Stromal cell of bone marrow (primary cell): ENCODE measurements around the gene DPM3.
"Not testable (repeated sequence)": the region's sequence is repeated elsewhere in the genome, so short reads cannot be mapped to it uniquely, and the experiment has no call there.

Source experiments
- DNase-seq: peaks from one replicate; pipeline ENCODE4 v3.0.0-alpha.2; 2012; ENCODE audit warnings: low read depth

The DPM3 gene, protein sequence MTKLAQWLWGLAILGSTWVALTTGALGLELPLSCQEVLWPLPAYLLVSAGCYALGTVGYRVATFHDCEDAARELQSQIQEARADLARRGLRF

DNA sequence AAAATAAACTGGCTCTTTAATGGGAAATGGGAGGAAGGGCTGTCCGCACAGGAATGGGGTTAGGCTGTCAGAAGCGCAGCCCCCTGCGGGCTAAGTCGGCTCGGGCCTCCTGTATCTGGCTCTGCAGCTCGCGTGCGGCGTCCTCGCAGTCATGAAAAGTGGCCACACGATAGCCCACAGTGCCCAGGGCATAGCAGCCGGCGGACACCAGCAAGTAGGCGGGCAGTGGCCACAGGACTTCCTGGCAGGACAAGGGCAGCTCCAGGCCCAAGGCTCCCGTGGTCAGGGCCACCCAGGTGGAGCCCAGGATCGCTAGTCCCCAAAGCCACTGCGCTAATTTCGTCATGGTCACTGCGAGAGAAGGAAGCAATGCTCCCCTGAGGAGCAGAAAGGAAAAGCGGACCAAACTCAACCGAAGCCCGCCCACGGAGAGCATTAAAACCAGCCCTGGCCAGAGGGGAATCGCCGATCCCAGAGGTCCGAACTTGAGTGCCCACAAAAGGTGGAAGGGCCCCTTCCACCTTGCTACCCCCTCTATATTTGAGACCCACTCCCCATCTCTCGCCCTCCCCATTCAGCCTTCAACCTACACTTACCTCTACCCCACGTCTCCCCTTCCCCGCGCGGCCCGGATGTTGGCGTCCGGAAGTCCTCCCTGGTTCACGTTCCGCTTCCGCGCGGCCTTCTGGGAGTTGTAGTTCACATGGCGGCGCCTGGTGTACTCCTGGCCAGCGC lies at the start of gene DPM3:
TSS of gene DPM3 (minus strand) at position 637 of the 735 bp plus-strand sequence. CDS start at position 346, 291 bp downstream.
- peak; percentile 65 for DNase-seq

DNA sequence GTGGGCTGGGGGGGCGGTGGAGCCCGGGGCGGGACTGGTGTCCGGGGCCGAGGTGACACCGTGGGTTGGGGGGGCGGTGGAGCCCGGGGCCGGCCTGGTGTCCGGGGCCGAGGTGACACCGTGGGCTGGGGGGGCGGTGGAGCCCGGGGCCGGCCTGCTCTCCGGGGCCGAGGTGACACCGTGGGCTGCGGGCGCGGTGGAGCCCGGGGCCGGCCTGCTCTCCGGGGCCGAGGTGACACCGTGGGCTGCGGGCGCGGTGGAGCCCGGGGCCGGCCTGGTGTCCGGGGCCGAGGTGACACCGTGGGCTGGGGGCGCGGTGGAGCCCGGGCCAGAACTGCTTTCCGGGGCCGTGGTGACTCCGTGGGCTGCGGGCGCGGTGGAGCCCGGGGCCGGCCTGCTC lies 49.6 kb upstream of the DPM3 start:
- DNase-seq, result not testable (repeated sequence)

DNA sequence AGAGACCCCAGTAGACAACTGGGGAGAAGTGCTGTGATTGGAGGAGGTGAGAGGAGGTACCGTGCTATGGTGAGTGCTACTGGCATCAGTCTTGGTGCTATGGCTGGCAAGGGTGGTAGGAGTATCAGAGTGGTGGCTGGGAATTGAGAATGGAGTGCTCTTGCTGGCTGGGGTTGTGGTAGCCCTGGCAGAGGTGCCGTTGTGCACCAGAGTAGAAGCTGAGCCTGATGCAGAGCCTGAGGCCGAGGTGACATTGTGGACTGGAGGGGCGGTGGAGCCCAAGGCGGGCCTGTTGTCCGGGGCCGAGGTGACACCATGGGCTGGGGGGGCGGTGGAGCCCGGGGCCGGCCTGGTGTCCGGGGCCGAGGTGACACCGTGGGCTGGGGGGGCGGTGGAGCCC lies 47.9 kb upstream of the DPM3 start:
- no peak for DNase-seq

DNA sequence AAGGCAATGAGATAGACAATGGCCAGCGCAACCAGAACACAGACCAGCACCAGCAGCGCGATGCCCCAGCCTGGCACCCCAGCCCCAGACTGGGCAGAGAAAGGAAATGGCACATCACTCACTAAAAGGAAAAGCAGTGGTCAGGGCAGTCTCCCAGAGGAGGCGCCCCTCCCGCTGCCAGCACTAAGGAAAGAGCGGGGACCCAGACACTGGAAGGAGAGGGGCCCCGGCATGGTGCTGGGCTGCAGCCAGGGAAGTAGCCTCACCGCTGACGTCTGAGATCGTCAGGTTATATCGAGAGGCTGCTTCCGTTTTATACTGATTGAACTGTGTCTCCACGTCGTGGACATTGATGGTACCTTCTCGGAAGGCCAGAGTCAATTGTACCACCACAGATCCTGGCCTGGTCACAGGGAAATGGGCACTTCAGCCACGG lies 47.1 kb upstream of the DPM3 start:
- no peak for DNase-seq

DNA sequence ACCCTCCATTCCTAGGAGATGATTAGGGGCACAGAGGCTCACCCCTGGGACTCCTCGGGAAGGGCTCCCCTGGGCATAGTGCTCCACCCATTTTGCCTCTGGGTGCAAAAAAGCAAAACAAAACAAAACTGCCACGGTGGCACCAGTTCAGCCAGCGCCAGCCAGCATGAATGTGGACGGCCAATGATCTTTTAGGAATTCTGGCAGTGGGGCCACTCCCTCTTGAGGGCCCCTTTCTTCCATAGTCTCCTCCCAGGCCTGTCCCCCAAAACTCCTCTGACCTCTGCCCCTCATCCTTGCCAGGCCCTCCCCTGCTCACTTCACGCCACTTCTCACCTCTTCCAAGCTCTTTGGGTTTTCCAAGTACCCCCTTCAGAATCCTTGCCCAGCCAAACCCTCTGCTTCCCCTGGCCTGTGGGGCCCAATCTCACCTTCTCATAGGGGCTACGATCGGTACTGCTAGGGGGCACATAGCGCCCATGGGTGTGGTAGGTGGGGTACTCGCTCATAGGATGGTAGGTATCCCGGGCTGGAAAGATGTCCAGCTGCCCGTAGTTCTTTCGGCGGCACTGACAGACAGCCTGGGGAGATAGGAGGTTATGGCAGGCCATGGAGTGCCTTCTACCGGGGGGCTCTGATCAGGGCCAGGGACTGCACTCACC lies 46.6 kb upstream of the DPM3 start:
- no peak for DNase-seq

DNA sequence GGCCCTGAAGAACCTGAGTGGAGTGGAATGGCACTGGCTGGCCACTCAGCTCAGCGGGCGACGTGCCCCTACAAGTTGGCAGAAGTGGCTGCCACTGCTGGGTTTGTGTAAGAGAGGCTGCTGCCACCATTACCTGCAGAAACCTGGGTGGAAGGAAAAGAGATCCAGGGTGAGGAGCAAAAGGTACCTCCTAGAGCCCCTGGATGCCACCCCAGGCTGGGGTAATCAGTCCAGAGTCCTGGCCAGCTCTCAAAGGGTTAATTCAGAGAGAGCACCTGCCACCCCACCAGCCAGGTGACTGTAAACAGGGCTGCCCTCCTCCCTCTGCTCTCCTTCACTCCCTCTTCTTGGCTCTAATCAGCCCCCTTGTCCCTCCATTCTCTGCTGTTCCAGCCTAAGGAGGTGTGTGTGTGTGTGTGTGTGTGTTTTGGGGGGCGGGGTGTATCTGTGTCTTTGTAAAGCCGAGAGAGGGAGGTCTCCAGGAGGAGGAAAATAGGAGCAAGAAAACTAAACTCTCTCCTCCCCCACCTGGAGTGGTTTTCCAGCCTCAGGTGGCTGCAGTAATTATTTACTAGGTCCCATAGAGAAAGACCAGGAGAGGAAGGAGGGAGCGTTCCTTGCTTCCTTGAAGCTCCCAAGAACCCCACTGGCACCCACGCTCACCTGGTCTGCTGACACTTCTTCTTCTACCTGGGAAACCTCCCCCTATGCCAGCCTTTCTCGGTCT lies 45.9 kb upstream of the DPM3 start:
- DNase-seq, result no peak

DNA sequence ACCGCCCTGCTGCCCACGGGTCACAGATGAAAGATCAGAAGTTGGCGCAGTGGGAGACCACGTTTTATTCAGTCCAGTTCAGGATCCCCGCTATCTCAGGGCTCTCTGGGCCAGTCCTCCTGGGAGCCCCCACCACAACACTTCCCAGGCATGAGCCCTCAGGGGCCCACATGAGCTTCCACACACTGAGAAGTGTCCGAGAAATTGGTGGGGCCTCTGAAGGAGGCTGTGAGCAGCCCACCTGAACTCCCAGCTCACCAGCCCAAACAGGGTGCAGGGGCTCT lies 45.4 kb upstream of the DPM3 start:
- no peak for DNase-seq

DNA sequence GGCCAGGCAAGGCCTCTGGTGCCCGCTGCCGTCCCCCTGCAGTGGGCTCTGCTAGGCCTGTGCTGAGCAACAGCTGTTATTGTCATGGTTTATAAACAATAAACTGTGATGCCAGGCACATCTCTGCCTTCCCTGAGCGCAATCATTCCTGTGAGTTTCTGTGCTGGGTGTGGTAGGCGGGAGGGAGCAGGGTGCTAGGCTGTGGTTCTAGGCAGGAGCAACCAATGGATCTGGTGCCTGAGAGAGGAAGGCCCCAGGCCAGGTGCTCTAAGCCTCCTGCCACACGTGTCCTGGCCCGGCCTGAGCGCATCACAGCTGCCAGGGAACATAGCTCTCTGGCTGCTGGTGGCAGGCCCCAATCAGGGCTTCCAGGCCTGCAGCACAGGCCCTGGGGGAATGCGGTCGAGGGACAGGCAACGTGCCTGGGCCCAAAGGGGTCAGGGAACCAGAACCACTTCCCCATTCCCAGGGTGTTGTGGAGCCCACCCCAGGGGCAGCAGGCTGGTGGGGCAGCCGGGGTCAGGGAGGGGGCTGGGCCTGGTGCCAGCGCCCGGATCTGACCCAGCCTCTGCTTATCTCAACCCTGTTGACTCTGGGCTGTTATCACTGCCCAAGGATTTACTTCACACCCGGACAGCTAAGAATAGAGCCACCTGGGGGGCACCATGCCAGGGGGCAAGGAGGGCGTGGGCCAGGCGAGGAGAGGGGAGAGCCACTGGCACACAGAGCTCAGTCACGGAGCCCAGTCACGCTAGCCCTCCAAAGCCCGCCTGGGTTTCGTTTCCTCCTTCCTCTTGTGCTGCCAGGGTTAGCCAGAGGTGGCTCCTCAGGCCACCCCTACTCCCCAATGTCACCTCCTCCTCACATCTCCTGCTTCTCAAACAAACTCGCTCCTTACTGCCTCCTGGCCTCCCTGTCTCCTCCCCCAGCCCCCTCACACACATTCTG lies 44.8 kb upstream of the DPM3 start:
- no peak for DNase-seq

DNA sequence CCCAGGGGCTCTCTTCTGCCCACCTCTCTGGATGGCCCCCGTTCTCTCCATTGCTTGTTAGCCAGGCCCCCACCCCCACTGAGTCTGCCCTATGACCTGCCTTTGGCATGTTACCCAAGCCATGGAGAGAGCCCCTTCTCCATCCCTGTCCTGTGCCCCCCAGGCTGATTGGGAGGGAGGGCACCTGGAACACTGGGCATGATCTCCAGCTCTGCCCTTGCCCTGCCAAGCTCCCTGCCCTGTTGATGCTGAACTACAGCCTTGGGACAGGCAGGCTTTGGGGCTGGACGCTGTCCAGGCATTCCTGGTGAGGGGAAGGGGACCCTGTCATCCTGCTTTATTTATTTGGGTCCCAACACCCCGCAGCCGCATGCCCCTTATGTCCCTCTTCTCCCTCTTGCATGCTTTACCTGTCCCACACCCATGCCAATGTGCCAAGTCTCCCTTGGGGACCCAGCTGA lies 44.0 kb upstream of the DPM3 start:
- DNase-seq, result no peak

DNA sequence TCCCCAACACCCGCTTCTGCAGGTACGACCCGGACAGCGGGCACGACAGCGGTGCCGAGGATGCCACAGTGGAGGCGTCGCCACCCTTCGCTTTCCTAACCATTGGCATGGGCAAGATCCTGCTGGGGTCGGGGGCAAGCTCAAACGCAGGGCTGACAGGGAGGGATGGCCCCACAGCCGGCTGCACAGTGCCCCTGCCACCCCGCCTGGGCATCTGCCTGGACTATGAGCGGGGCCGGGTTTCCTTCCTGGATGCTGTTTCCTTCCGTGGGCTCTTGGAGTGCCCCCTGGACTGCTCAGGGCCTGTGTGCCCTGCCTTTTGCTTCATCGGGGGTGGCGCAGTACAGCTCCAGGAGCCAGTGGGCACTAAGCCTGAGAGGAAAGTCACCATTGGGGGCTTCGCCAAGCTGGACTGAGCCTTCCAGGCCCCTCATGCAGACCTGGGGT lies 43.5 kb upstream of the DPM3 start:
- DNase-seq, result no peak

DNA sequence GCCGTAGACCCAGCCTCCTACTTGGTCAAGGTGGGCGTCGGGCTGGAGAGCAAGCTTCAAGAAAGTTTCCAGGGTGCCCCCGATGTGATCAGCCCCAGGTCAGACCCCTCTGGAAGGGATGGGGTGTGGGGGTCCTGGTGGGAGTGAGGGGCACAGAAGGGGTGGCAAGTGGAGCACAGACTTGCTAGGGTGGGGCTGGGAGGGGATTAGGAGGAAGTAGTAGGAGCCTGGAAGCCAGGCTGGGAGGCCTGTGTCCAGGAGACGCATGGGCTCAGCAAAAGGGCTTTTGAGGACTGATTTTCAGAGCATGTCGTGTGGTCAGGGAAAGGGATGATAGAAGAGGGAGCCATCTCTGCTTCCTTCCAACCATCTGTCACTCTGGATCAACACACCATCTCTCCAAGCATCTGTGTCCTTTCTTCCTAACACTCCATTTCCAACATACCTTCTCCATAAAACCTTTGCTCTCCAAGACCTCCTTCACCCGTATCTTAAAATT lies 41.8 kb upstream of the DPM3 start:
- no peak for DNase-seq

DNA sequence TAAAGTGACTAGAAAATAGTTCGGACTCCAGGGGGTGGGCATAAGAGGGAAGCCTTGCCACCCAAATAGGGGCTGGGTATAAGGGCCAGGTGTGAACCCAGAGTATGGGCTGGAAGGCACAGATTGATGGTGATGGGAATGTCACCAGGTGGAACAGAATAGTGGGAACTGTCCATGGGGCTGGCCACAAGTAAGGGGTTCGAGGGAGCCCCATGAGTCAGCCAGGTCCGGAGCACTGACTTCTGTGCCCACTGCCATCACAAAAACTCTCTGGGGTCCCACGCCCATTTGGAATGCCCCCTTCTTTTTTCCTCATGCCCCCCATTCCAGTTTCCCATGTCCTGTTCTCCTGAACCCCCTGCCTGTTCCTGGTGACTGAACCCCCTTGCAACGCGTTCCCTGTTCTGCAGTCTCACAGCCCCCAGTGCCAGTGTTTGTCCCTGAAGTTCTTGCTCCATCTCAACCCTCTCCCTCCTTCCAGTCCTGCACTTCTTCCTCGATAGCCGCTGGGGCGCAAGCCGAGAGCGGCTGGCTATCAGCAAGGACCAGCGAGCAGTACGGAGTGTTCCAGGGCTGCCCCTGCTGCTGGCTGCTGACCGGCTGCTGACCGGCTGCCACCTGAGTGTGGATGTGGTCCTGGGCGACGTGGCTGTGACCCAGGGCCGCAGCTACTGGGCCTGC lies 41.2 kb upstream of the DPM3 start:
- DNase-seq, result no peak

DNA sequence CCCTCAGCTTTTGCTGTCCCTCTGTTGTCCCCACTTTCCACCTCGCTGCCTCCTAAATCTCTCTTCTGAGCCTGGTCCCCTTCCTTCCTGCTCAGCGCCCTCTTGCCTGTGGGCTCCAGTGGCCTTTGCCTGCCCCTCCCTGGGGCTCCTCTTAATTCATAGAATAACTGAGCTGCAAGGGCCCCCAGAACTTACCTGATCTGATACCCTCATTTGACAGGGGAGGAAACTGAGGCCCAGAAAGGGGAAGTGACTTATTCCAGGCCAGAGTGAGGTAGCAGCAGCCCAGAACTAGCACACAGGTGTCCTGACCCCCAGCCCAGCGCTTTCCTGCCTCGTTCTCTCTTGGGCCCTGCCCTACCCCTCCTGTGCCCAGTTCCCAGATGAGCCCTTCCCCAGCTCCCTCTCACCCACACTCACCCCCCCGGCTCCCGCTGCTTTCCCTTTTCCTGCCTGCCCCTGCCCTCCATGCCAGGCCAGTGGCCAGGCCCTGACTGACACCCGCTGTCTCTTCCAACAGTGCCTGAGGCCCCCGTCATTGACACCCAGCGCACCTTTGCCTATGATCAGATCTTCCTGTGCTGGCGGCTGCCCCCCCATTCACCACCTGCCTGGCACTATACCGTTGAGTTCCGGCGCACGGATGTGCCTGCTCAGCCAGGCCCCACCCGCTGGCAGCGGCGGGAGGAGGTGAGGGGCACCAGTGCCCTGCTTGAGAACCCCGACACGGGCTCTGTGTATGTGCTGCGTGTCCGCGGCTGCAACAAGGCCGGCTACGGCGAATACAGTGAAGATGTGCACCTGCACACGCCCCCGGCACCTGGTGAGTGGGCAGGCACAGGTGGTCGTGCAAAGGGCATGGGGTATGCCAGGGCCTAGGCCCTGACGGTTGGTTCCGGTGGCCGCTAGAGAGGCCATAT lies 39.0 kb upstream of the DPM3 start:
- DNase-seq, result no peak

DNA sequence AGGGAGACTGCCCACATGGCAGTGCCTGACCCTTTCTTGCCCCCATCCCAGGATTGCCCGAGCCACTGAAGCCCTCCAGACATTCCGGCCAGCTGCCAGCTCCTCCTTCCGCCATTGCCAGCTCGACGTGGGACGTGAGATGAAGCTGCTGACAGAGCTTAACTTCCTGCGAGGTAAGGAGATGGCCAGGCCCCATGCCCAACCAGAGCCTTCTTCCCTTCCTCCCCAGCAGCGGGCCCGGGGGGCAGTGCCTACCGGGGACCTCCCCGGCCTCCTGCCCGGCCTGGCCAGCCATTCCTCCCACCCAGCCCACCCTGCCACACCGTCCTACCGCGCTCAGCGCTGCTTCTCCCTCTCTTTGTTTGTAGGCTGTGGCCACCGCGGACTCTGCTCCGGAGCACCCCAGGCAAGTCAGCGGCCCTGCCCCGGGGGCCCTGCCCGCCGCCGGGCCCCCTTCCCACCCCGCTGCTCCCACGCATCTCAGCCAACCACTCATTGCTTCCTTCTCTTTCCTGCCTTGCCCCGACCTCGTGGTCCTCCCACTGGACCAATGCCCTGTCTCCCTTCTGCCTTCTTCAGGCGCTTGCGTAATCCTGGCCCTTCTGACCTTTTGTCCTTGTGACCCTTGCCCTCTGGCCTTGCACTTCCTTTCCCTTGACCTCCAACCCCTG lies 38.2 kb upstream of the DPM3 start:
- DNase-seq, result no peak

DNA sequence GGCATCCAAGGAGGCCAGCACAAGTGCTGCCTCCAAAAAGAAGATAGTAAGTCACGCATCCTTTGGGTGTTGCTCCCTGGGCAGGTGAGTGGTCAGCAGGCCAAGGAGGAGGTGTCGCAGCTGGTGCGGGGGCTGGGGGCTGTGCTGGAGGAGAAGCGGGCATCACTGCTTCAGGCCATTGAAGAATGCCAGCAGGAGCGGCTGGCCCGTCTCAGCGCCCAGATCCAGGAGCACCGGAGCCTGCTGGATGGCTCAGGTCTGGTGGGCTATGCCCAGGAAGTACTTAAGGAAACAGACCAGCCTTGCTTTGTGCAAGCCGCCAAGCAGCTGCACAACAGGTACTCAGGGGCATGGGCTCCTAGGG lies 37.6 kb upstream of the DPM3 start:
- DNase-seq, result no peak

DNA sequence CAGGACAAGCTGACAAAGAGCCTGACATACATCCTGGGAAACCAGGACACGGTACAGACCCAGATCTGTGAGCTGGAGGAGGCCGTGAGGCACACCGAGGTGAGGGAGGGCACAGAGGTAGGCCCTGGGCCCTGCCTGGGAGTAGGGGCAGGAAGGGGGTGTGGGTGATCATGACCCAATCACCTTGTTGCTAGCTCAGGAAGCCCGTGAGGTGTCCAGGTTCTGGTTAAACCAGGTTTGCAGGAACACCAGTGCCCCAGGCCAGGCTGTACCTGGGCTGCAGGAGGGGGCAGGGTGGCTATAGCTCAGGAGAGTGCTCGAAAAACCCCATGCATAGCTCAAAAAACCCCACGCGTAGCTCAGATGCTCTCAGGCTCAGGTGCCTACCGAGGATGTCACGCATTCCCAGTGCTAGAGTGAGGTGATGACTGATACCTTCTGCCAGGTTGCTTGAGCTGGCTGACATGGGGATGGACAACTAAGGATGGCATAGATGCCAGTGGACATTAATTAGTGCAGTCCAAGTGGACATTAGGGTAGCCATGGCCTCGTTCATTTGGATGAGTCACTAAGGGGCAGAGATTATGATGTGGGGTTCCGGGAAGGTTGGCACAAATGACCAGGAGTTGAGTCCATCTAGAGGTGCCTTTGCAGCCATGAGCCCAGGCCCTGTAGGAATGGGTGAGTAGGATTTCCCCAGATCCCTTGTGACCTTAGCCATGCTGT lies 37.0 kb upstream of the DPM3 start:
- no peak for DNase-seq

DNA sequence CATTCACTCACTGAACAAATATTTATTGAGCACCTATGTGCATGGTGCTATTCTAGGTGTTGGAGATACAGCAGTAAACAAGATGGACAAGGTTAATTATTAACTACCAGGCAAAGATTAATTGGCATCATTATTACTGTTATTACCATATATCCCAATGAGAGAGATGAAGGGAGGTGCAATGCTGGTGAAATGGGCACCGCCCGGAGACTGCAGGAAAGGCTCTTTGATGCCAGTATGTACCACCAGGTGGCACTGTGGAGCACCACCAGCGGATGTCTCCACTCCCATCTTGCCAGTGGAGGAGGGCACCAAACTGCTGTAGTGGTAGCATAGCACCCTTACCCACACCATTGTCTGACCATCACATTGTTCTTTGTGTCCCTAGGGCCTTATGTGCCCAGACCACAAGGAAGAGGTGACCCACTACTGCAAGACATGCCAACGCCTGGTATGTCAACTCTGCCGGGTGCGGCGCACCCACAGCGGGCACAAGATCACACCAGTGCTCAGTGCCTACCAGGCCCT lies 36.3 kb upstream of the DPM3 start:
- peak; percentile 56 for DNase-seq

DNA sequence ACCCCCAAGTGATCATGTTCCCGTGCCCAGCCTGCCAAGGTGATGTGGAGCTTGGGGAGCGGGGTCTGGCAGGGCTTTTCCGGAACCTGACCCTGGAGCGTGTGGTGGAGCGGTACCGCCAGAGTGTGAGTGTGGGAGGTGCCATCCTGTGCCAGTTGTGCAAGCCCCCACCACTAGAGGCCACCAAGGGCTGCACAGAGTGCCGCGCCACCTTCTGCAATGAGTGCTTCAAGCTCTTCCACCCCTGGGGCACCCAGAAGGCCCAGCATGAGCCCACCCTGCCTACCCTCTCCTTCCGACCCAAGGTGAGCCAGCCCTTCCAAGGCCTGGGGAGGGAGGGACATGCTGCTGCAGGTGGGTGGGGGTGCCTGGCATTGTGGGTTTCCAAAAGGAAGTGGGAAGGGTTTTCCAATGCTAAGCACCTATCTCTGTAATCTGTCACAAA lies 35.6 kb upstream of the DPM3 start:
- no peak for DNase-seq
